SU-DHL-6 (cell line): ENCODE data around the gene SNW1.

Source experiments
- EZH2phosphoT487 ChIP-seq: fragments of 200-600 bp; sonication (generic), shearing (Covaris generic); conservative IDR thresholded peaks from 2 replicates; pipeline ENCODE4 v1.6.1; 2018; ENCODE audit warnings: mild to moderate bottlenecking, antibody characterized with exemption, low read length, moderate library complexity, mixed read lengths
- TF ChIP-seq, protein P1 (sequence below): fragments of 200-600 bp; sonication (generic); IDR thresholded peaks from one replicate; pipeline ENCODE4 v1.5.1; 2017; ENCODE audit warnings: antibody characterized with exemption, mild to moderate bottlenecking, low read length, moderate library complexity; ENCODE audit not compliant: insufficient read depth, poor library complexity, severe bottlenecking

DNA sequence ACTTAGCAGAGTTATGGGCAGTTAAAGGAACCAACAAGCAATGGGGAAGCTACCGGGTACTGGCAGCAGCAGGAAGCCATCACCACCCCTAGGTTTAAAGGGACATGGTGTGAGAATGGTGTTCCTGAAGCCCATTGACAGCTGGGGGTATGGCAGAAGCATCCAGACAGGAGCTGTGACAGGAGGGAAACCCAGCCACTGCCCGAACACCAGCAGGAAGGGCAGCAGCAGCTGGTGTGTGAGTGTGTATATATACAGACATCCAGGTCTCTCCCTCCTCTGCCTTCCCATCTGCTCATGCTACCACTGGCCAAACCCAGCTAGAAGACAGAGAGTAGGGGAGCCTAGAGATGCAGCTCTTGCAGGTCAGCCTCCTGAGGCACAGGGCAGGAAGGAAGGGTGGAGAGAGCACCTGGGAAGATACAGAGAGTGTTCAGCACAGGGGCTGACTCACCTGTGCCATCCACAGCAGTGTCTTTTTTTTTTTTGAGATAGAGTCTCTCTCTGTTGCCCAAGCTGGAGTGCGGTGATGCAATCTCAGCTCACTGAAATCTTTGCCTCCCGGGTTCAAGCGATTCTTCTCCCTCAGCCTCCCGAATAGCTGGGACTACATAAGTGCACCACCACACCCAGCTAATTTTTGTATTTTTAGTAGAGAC is 29.7 kb upstream of the SNW1 start:
- TF ChIP-seq, protein P1, sequence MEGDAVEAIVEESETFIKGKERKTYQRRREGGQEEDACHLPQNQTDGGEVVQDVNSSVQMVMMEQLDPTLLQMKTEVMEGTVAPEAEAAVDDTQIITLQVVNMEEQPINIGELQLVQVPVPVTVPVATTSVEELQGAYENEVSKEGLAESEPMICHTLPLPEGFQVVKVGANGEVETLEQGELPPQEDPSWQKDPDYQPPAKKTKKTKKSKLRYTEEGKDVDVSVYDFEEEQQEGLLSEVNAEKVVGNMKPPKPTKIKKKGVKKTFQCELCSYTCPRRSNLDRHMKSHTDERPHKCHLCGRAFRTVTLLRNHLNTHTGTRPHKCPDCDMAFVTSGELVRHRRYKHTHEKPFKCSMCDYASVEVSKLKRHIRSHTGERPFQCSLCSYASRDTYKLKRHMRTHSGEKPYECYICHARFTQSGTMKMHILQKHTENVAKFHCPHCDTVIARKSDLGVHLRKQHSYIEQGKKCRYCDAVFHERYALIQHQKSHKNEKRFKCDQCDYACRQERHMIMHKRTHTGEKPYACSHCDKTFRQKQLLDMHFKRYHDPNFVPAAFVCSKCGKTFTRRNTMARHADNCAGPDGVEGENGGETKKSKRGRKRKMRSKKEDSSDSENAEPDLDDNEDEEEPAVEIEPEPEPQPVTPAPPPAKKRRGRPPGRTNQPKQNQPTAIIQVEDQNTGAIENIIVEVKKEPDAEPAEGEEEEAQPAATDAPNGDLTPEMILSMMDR = no peak
- TF ChIP-seq EZH2phosphoT487 = no peak
